SK-N-MC (cell line): ENCODE measurements around the gene BEX5.
"Not testable (repeated sequence)": the region's sequence is repeated elsewhere in the genome, so short reads cannot be mapped to it uniquely, and the experiment has no call there.

ENCODE experiments used
- DNase-seq: peaks from one replicate; pipeline ENCODE4 v3.0.0-alpha.2; 2011; ENCODE audit warnings: low read depth, low spot score
- H3K27ac ChIP-seq: fragments of 200-600 bp; sonication (generic); 2 replicates; pipeline ENCODE4 v1.5.1; 2016; ENCODE audit warnings: mixed run types
- H3K36me3 ChIP-seq: fragments of 200-600 bp; sonication (generic); 2 replicates; pipeline ENCODE4 v1.6.1; 2017; ENCODE audit warnings: antibody characterized with exemption, low read length, mixed read lengths; ENCODE audit not compliant: insufficient read depth
- H3K4me3 ChIP-seq: fragments of 200-600 bp; sonication (generic); 2 replicates; pipeline ENCODE4 v1.5.1; 2016
- H3K9ac ChIP-seq: fragments of 200-600 bp; sonication (generic); 2 replicates; pipeline ENCODE4 v1.8.0; 2017; ENCODE audit warnings: mixed run types, mixed read lengths; ENCODE audit not compliant: insufficient read length
- H3K9me3 ChIP-seq: fragments of 200-600 bp; sonication (generic); 2 replicates; pipeline ENCODE4 v1.6.1; 2017; ENCODE audit warnings: low read depth, mild to moderate bottlenecking, antibody characterized with exemption, low read length, moderate library complexity, mixed read lengths
- EZH2 ChIP-seq: fragments of 200-600 bp; sonication (generic); IDR thresholded peaks from one replicate; pipeline ENCODE4 v1.6.1; 2017; ENCODE audit warnings: antibody characterized with exemption
- FOXP2 ChIP-seq: optimal IDR thresholded peaks from 2 replicates; pipeline ENCODE3; 2011; ENCODE audit warnings: mild to moderate bottlenecking, moderate library complexity; ENCODE audit not compliant: insufficient read depth; ENCODE audit errors: extremely low read length, control extremely low read depth
- POLR2AphosphoS5 ChIP-seq: IDR thresholded peaks from 2 replicates; pipeline ENCODE4 v1.6.1; 2012; ENCODE audit warnings: mild to moderate bottlenecking, low read depth, low read length, borderline replicate concordance

Gene BEX5

DNA sequence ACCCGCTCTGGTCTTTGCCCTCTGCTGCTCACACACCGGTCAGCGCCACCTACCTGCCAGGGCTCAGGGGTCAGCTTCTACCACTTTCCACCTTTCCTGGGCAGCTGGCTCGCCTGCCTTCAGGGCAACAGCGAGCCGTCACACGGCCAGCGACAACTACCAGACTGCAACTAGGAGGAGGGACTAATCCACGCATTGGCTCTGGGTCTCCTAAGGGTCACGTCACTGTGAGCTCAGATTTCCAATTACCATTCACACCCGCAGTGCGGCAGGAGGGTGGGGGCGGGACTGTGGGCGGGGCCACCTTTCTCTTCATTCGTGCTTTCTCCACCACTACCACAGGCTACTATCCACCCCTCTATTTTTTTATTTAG lies at the start of gene BEX5:
TSS of gene BEX5 (minus strand) at position 172 of the 374 bp plus-strand sequence. CDS start 1,712 bp downstream, outside the sequence.
- H3K36me3 ChIP-seq: no peaks in the 10 kb centered on the region
- H3K9ac ChIP-seq: no peak within 1 kb of the TSS
- no peak within 1 kb of the TSS for H3K4me3 ChIP-seq
- TF ChIP-seq FOXP2 (no peak), EZH2 (no peak), POLR2AphosphoS5 (no peak)
- DNase-seq: no peak
- H3K27ac ChIP-seq: no peak within 1 kb of the TSS
- H3K9me3 ChIP-seq: no peaks in the 10 kb centered on the region

DNA sequence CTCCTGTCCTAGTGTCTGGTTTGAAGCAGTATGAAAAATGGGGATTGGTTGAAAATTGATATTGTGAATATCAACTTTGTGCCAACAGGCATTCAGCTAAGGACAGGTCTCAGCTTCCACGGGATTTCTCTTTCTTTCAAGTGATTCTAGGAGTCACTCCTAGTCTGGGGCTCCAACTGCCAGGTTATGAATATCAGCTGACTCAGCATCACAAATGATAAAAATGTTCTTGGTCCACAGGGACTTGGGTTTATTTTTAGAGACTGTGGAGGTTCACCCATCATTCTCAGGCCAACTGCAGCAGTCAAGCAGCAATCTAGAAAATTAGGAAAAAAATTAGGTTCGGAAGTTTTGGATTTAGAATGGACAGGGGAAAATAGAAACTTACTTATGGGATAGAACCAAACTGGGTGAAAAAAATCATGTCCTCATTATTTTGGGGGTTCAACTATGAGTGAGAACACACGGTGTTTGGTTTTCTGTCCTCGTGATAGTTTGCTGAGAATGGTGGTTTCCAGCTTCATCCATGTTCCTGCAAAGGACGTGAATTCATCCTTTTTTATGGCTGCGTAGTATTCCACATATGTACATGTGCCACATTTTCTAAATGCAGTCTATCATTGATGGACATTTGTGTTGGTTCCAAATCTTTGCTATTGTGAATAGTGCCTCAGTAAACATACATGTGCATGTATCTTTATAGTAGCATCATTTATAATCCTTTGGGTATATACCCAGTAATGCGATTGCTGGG lies 30.4 kb upstream of the BEX5 start:
- Histone ChIP-seq H3K9me3 (no peaks in the 10 kb centered on the region), H3K4me3 (no peak overlapping the region), H3K36me3 (no peaks in the 10 kb centered on the region), H3K9ac (no peak overlapping the region), H3K27ac (no peak overlapping the region)
- no peak for DNase-seq
- no peak for TF ChIP-seq POLR2AphosphoS5
- TF ChIP-seq EZH2: no peak
- no peak for TF ChIP-seq FOXP2

DNA sequence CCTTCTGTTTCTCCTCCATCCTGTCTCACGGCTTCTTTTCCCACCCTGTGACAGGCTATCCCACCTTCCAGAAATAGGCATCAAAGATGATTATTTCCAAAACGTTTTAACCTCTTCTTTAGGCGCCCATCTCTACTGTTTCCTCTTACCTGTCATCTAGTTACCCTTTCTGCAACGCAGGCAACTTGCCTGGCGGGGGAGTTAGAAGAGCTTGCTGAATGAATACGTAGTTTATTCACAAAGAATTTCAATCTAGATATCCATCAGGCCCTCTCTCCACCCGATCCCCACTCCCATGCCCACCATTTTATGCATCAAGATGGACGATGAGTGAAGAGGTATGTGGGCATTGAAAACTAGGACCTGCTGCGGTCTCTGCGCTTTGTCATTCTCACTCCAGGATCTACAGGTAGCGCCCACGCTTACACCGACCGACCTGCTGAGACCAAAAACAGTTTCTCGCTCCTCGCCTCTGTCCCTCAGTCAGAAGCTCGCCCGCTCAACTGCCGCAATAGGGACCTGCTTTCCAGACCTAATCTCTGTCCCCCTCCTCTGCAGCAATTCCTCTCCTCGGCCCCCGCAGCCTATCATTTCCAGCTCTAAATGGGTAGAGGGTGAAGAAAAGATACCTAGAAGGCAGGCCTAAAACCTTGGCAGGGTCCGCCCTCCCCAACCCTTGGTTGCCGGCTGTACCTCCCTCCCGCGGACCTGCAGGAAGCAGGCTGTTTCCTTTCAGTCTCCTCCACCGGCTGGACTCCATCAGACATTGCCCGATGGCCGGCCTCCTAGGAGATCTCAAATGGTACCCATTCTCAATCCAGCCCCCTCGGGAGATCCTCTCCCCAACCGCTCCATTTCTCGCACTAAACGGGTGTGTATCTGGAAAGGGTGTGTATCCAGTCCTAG lies 624 bp downstream of the BEX5 start:
- Histone ChIP-seq H3K27ac (no peak overlapping the region), H3K9ac (no peak overlapping the region), H3K36me3 (no peaks in the 10 kb centered on the region), H3K4me3 (no peak overlapping the region), H3K9me3 (no peaks in the 10 kb centered on the region)
- TF ChIP-seq FOXP2 (no peak), POLR2AphosphoS5 (no peak), EZH2 (no peak)
- no peak for DNase-seq

DNA sequence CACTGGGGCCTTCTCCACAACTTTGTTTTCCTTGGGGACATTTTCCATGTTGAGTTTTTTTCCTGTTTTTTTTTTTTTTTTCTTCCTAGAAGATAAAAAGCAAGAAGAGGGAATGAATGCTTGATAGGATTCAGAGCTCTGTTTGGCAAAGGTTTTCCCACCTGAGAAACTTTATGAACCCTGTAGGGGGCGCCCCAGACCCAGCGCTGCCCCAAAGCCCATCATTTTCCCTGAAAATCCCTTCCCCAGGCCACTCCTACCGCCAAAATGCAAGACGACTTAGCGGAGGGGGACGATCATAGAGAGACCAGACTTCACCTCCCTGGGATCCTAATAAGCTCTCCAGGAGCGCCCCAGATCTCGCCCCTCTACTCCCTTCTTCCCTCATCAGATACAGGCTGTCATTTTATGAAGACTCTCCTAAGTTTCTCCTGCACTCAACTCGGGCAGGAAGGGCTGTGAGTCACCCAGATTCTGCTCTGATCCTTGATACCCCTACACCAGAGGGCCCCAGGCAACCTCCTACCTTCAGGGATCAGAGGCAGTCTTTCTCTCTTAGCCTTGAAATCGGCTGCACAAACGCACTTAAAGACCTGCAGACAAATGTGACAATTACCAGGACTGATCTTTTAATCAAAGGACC lies 1.4 kb downstream of the BEX5 start:
- no peak overlapping the region for H3K4me3 ChIP-seq
- H3K9ac ChIP-seq: no peak overlapping the region
- H3K27ac ChIP-seq: no peak overlapping the region
- H3K36me3 ChIP-seq: no peaks in the 10 kb centered on the region
- H3K9me3 ChIP-seq: no peaks in the 10 kb centered on the region
- TF ChIP-seq EZH2 (no peak), FOXP2 (no peak), POLR2AphosphoS5 (no peak)
- DNase-seq: no peak

DNA sequence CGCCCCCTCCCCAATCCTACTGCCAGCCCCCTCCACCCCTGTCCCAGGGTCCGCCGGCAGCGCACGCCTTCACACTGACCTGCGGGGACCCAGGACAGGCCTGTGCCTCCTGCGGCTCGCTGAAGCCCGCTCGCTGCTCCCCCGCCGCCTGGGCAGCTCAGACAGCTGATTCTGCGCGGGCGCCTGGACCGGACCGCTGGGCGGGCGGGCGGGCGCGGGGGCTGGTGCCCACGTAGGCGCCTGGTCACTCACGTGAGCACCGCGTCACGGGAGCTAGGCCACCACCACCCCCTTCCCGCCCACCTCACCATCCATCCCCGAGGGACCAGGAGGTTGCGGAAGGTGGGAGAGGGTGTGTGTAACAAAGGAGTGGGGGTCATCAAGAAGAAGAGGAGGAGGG lies 13.5 kb downstream of the BEX5 start, which contains the start of gene TCEAL6:
TSS of gene TCEAL6 (minus strand) at position 208 of the 400 bp plus-strand sequence.
- H3K9me3 ChIP-seq: not testable (repeated sequence)

GRCh38 chrX:102141631-102142030 lies 14.1 kb downstream of the BEX5 start:
- DNase-seq, H3K9ac ChIP-seq, H3K27ac ChIP-seq, H3K4me3 ChIP-seq, H3K9me3 ChIP-seq, H3K36me3 ChIP-seq: not testable (repeated sequence)

More for the DNA sequence above, 13.5 kb downstream of the BEX5 start, which contains the start of gene TCEAL6:
- not testable (repeated sequence) for H3K36me3 ChIP-seq, H3K27ac ChIP-seq, H3K4me3 ChIP-seq, H3K9ac ChIP-seq, DNase-seq

- H3K9ac ChIP-seq, H3K4me3 ChIP-seq, H3K9me3 ChIP-seq, H3K27ac ChIP-seq, H3K36me3 ChIP-seq, DNase-seq: not testable (repeated sequence)
Measured at GRCh38 chrX:102140876-102141275, 14.9 kb downstream of the BEX5 start.

GRCh38 chrX:102138064-102138463 lies 17.7 kb downstream of the BEX5 start:
- no peaks in the 10 kb centered on the region for H3K36me3 ChIP-seq
- no peak for DNase-seq
- TF ChIP-seq FOXP2 (no peak), POLR2AphosphoS5 (no peak), EZH2 (no peak)

More at GRCh38 chrX:102138064-102138463, 17.7 kb downstream of the BEX5 start:
- Histone ChIP-seq H3K27ac (no peak overlapping the region), H3K9me3 (no peaks in the 10 kb centered on the region), H3K9ac (no peak overlapping the region), H3K4me3 (no peak overlapping the region)
